GM12878 (cell line): Measurements from ENCODE around the gene XAGE1A. TPM values are rescaled to one million over a fixed set of nuclear protein-coding genes. Genes with fewer than 3 reads are reported as not detected.
"Not testable (repeated sequence)": the region's sequence is repeated elsewhere in the genome, so short reads cannot be mapped to it uniquely, and the experiment has no call there.

Experiments used
- ATAC-seq: fragments of 200-7000 bp; cut with Tn5 transposase; 3 replicates; pipeline ENCODE4 v1.9.1; 2020; ENCODE audit warnings: mild to moderate bottlenecking, moderate library complexity
- BruUV-seq: library from RNA; stranded (reverse); fragments of 400-500 nt; replicated peaks from 2 replicates; lab custom pipeline; 2021; lab: Mats Ljungman, UMichigan
- CTCF ChIA-PET: fragments of 300-600 bp; sonication (Branson Sonifier 250); formaldehyde crosslinking; extraction: SDS; loops from one replicate; lab custom pipeline; 2021; ENCODE audit warnings: inconsistent platforms; lab: Yijun Ruan, JAX
- POLR2A ChIA-PET: fragments of 350-600 bp; formaldehyde crosslinking; extraction: SDS; loops from one replicate; lab custom pipeline; 2021; ENCODE audit warnings: inconsistent platforms; lab: Charles Lee
- RAD21 ChIA-PET: fragments of 300-600 bp; sonication (Branson Sonifier 250); formaldehyde crosslinking; loops from one replicate; lab custom pipeline; 2023; ENCODE audit warnings: antibody characterized with exemption; ENCODE audit not compliant: unreplicated experiment; lab: Charles Lee
- SMC1A ChIA-PET: fragments of 300-600 bp; sonication (Branson Sonifier 250); formaldehyde crosslinking; loops from one replicate; lab custom pipeline; 2023; ENCODE audit not compliant: unreplicated experiment, uncharacterized antibody; lab: Charles Lee
- DNase-seq: peaks from one replicate; pipeline ENCODE4 v3.0.0-alpha.2; 2011; ENCODE audit warnings: low read depth, low spot score
- FAIRE-seq: peaks from 3 replicates; lab custom pipeline; 2011; peaks lifted over from hg19 to GRCh38; lab: Jason Lieb, UNC
- H2AFZ ChIP-seq: 2 replicates; pipeline ENCODE4 v1.6.0; 2011; ENCODE audit warnings: low read depth, low read length, control low read depth; ENCODE audit not compliant: control insufficient read depth
- H3K27ac ChIP-seq: 2 replicates; pipeline ENCODE4 v1.5.1; 2011; ENCODE audit warnings: control low read depth; ENCODE audit not compliant: control insufficient read depth, insufficient read depth
- H3K27me3 ChIP-seq, 2 experiments: replicated peaks in 1 of 2; 2 replicates each; pipeline versions ENCODE4 v1.6.0 to v1.6.1; 2011; ENCODE audit warnings: low read length in 1 of 2; ENCODE audit not compliant: control insufficient read depth in 2 of 2, insufficient read depth in 2 of 2
- H3K36me3 ChIP-seq, 2 experiments: 2 replicates each; pipeline ENCODE4 v1.5.1; 2011; ENCODE audit warnings: low read length in 1 of 2; ENCODE audit not compliant: control insufficient read depth in 2 of 2, insufficient read depth in 2 of 2
- H3K4me1 ChIP-seq: 2 replicates; pipeline ENCODE4 v1.6.1; 2011; ENCODE audit warnings: mild to moderate bottlenecking, low read length, moderate library complexity, mixed read lengths; ENCODE audit not compliant: control insufficient read depth, insufficient read depth
- H3K4me2 ChIP-seq: 2 replicates; pipeline ENCODE4 v1.6.0; 2011; ENCODE audit warnings: control low read depth; ENCODE audit not compliant: control insufficient read depth, insufficient read depth
- H3K4me3 ChIP-seq: fragments of 200-600 bp; sonication (generic); 2 replicates; pipeline ENCODE4 v1.5.1; 2016
- H3K79me2 ChIP-seq: 2 replicates; pipeline ENCODE4 v1.6.0; 2011; ENCODE audit warnings: low read length; ENCODE audit not compliant: control insufficient read depth, insufficient read depth
- H3K9ac ChIP-seq: 2 replicates; pipeline ENCODE4 v1.8.0; 2011; ENCODE audit warnings: low read length, control low read depth, mixed read lengths; ENCODE audit not compliant: control insufficient read depth, insufficient read depth
- H3K9me3 ChIP-seq: replicated peaks from 3 replicates; pipeline ENCODE4 v1.5.1; 2011; ENCODE audit warnings: mild to moderate bottlenecking, low read length; ENCODE audit not compliant: control insufficient read depth, insufficient read depth
- H4K20me1 ChIP-seq: 2 replicates; pipeline ENCODE4 v1.6.0; 2011; ENCODE audit not compliant: control insufficient read depth, insufficient read depth
- WGBS: methylation state at CpG from one replicate; pipeline ENCODE4 v1.1.6; 2016; ENCODE audit warnings: low lambda C conversion rate; ENCODE audit not compliant: insufficient replicate concordance, insufficient coverage; ENCODE audit errors: missing lambda C conversion rate; 5-methylcytosine and 5-hydroxymethylcytosine counted together
- in situ Hi-C: fragments of 300-500 bp; cut with MboI; formaldehyde crosslinking; loops from 9 replicates; pipeline ENCODE4 v1.14.3; 2018; ENCODE audit warnings: mixed read lengths
- intact Hi-C: fragments of 100-400 bp; cut with micrococcal nuclease; formaldehyde crosslinking; loops from one replicate; pipeline ENCODE4 v1.14.2; 2022; ENCODE audit not compliant: unreplicated experiment
- polyA plus RNA-seq, 11 experiments: library from polyadenylated mRNA; depleted of rRNA in 4 of 11; unstranded in 6 of 11; stranded (reverse) in 5 of 11; fragments of >200 nt; fragmentation: Nextera tagmentation in 4 of 11; fragmentation: Illumina TruSeq in 1 of 11; extraction: Ambion mirVana in 4 of 11; extraction: Trizol in 1 of 11; gene quantifications; 1 replicate in 1 of 11; 2 replicates in 10 of 11; pipeline versions ENCODE4 v1.2.1 to v1.2.3, GENCODE V29; 2011 to 2016; ENCODE audit warnings: inconsistent platforms in 2 of 11, missing spikeins in 2 of 11, low read depth in 1 of 11
- total RNA-seq, 4 experiments: library from RNA; depleted of rRNA in 3 of 4; stranded (reverse); fragments of >200 nt in 3 of 4; fragmentation: Illumina TruSeq in 1 of 4; extraction: Trizol in 1 of 4; gene quantifications; 2 replicates each; pipeline versions ENCODE4 v1.2.1 to v1.2.3, GENCODE V29; 2013 to 2021

XAGE1A gene
- total and polyA plus RNA-seq, 10 of the 15 experiments (the other 5 are each of a cell fraction or from before 2014, with no cell fraction given) = not detected

GRCh38 chrX:52496419-52496772, 788 bp downstream of the XAGE1A start:
- H3K4me2 ChIP-seq, H3K9me3 ChIP-seq, H2AFZ ChIP-seq, ATAC-seq, H3K27me3 ChIP-seq, DNase-seq, H3K79me2 ChIP-seq, CTCF ChIA-PET, POLR2A ChIA-PET, H3K36me3 ChIP-seq, H3K4me3 ChIP-seq, H4K20me1 ChIP-seq, FAIRE-seq, SMC1A ChIA-PET, intact Hi-C loops, H3K4me1 ChIP-seq, H3K9ac ChIP-seq, RAD21 ChIA-PET, in situ Hi-C loops, BruUV-seq, H3K27ac ChIP-seq: not testable (repeated sequence)
- no CpG with 5 or more reads among the region's 5 CpGs for WGBS

GRCh38 chrX:52501362-52501761, 5.8 kb downstream of the XAGE1A start:
- H4K20me1 ChIP-seq, H3K4me1 ChIP-seq, H3K79me2 ChIP-seq, SMC1A ChIA-PET, H3K4me3 ChIP-seq, in situ Hi-C loops, ATAC-seq, H3K27me3 ChIP-seq, FAIRE-seq, H3K36me3 ChIP-seq, H3K9me3 ChIP-seq, H3K9ac ChIP-seq, RAD21 ChIA-PET, BruUV-seq, H3K4me2 ChIP-seq, H3K27ac ChIP-seq, CTCF ChIA-PET, H2AFZ ChIP-seq, DNase-seq, POLR2A ChIA-PET, intact Hi-C loops: not testable (repeated sequence)
- WGBS = no CpG with 5 or more reads among the region's 6 CpGs
